PC-3 (cell line): Measurements from ENCODE around the gene CD200R1.

ENCODE experiments used
- CTCF ChIP-seq: fragments of 300-600 bp; sonication (generic); conservative IDR thresholded peaks from 2 replicates; pipeline ENCODE4 v1.5.1; 2017; ENCODE audit warnings: antibody characterized with exemption, low read depth, mild to moderate bottlenecking, low read length
- EZH2phosphoT487 ChIP-seq: fragments of 300-600 bp; sonication (generic); IDR thresholded peaks from 2 replicates; pipeline ENCODE4 v1.6.1; 2018; ENCODE audit warnings: mild to moderate bottlenecking, antibody characterized with exemption, low read length, borderline replicate concordance

GRCh38 chr3:112972158-112972557 lies 2.7 kb downstream of the CD200R1 start:
- peak; percentile 15; the same call in 1 of the 2 replicates for TF ChIP-seq CTCF
- TF ChIP-seq EZH2phosphoT487: no peak
